Mesenchymal stem cell (in vitro differentiated cells and primary cell): ENCODE results near the gene GOLGA3.
A peak's percentile ranks its signal among the peaks of the same experiment; 100 is the strongest.
"Not testable (repeated sequence)": the region's sequence is repeated elsewhere in the genome, so short reads cannot be mapped to it uniquely, and the experiment has no call there.

Source experiments
- DNase-seq: peaks from one replicate; pipeline ENCODE4 v3.0.0-alpha.2; 2013
- H2AFZ ChIP-seq: one replicate; pipeline ENCODE4 v1.6.1; 2013; ENCODE audit warnings: low read depth, mild to moderate bottlenecking, control low read depth, inconsistent platforms, low read length, moderate library complexity
- H2AK5ac ChIP-seq: 2 replicates; pipeline ENCODE4 v1.6.1; 2013; ENCODE audit warnings: low read length, moderate library complexity, mild to moderate bottlenecking, inconsistent platforms; ENCODE audit not compliant: severe bottlenecking
- H2BK120ac ChIP-seq: one replicate; pipeline ENCODE4 v1.6.1; 2013; ENCODE audit warnings: low read depth, mild to moderate bottlenecking, inconsistent platforms, low read length, moderate library complexity
- H2BK12ac ChIP-seq, 2 experiments: one replicate each; pipeline ENCODE4 v1.6.1; 2013; ENCODE audit warnings: inconsistent platforms in 2 of 2, low read length in 2 of 2, mild to moderate bottlenecking in 2 of 2, moderate library complexity in 2 of 2, control low read depth in 1 of 2
- H2BK15ac ChIP-seq: one replicate; pipeline ENCODE4 v1.6.1; 2013; ENCODE audit warnings: mild to moderate bottlenecking, low read depth, inconsistent platforms; ENCODE audit not compliant: poor library complexity, severe bottlenecking
- H2BK5ac ChIP-seq: 2 replicates; pipeline ENCODE4 v1.6.1; 2013; ENCODE audit warnings: low read depth, mild to moderate bottlenecking, low read length, control low read depth, inconsistent platforms; ENCODE audit not compliant: poor library complexity, severe bottlenecking
- H3K14ac ChIP-seq, 2 experiments: one replicate each; pipeline ENCODE4 v1.6.1; 2013; ENCODE audit warnings: inconsistent platforms in 2 of 2, low read length in 2 of 2, control low read depth in 1 of 2, mild to moderate bottlenecking in 1 of 2, moderate library complexity in 1 of 2
- H3K18ac ChIP-seq, 2 experiments: one replicate each; pipeline ENCODE4 v1.6.1; 2013; ENCODE audit warnings: inconsistent platforms in 2 of 2, low read length in 2 of 2, control low read depth in 1 of 2, low read depth in 1 of 2, mild to moderate bottlenecking in 1 of 2
- H3K23ac ChIP-seq, 2 experiments: one replicate each; pipeline ENCODE4 v1.6.1; 2013; ENCODE audit warnings: inconsistent platforms in 2 of 2, low read length in 2 of 2, mild to moderate bottlenecking in 2 of 2, moderate library complexity in 2 of 2, control low read depth in 1 of 2
- H3K27ac ChIP-seq: 2 replicates; pipeline ENCODE4 v1.5.1; 2013; ENCODE audit warnings: mild to moderate bottlenecking, moderate library complexity, low read length, control low read depth, inconsistent platforms; ENCODE audit not compliant: poor library complexity, severe bottlenecking
- H3K27me3 ChIP-seq, 2 experiments: 2 replicates each; pipeline versions ENCODE4 v1.6.1 to v1.7.0; 2013; ENCODE audit warnings: low read length in 2 of 2, mild to moderate bottlenecking in 2 of 2, moderate library complexity in 2 of 2, control low read depth in 1 of 2, inconsistent platforms in 1 of 2; ENCODE audit not compliant: control insufficient read depth in 1 of 2, insufficient read depth in 1 of 2
- H3K36me3 ChIP-seq, 2 experiments: 2 replicates each; pipeline versions ENCODE4 v1.6.1 to v1.7.0; 2013; ENCODE audit warnings: low read length in 2 of 2, control low read depth in 1 of 2, inconsistent platforms in 1 of 2, low read depth in 1 of 2, mild to moderate bottlenecking in 1 of 2; ENCODE audit not compliant: insufficient read depth in 2 of 2, control insufficient read depth in 1 of 2
- H3K4ac ChIP-seq, 2 experiments: one replicate each; pipeline ENCODE4 v1.6.1; 2013; ENCODE audit warnings: inconsistent platforms in 2 of 2, low read length in 2 of 2, mild to moderate bottlenecking in 2 of 2, moderate library complexity in 2 of 2, control low read depth in 1 of 2, low read depth in 1 of 2
- H3K4me1 ChIP-seq: 2 replicates; pipeline ENCODE4 v1.6.1; 2013; ENCODE audit warnings: low read depth, low read length, control low read depth; ENCODE audit not compliant: control insufficient read depth, insufficient read depth
- H3K4me2 ChIP-seq: 2 replicates; pipeline ENCODE4 v1.6.1; 2013; ENCODE audit warnings: low read length, mild to moderate bottlenecking, inconsistent platforms; ENCODE audit not compliant: poor library complexity, severe bottlenecking
- H3K4me3 ChIP-seq, 2 experiments: 2 replicates each; pipeline versions ENCODE4 v1.5.1 to v1.7.0; 2013; ENCODE audit warnings: low read length in 2 of 2, mild to moderate bottlenecking in 2 of 2, control low read depth in 1 of 2, low read depth in 1 of 2; ENCODE audit not compliant: insufficient read depth in 1 of 2
- H3K79me1 ChIP-seq: replicated peaks from 2 replicates; pipeline ENCODE4 v1.6.1; 2013; ENCODE audit warnings: mild to moderate bottlenecking, control low read depth, low read length, inconsistent platforms; ENCODE audit not compliant: poor library complexity, severe bottlenecking
- H3K9ac ChIP-seq: 2 replicates; pipeline ENCODE4 v1.7.0; 2013; ENCODE audit warnings: mild to moderate bottlenecking, low read length, moderate library complexity
- H3K9me3 ChIP-seq: 2 replicates; pipeline ENCODE4 v1.7.0; 2013; ENCODE audit warnings: mild to moderate bottlenecking, low read length; ENCODE audit not compliant: control insufficient read depth
- H4K8ac ChIP-seq: one replicate; pipeline ENCODE4 v1.6.1; 2013; ENCODE audit warnings: inconsistent platforms, mild to moderate bottlenecking, low read length, moderate library complexity
- H4K91ac ChIP-seq: one replicate; pipeline ENCODE4 v1.6.1; 2013; ENCODE audit warnings: mild to moderate bottlenecking, low read length, inconsistent platforms
- WGBS: methylation state at CpG from one replicate; pipeline ENCODE4 v1.1.7; 2013; ENCODE audit warnings: mixed read lengths; 5-methylcytosine and 5-hydroxymethylcytosine counted together

GOLGA3 gene

DNA sequence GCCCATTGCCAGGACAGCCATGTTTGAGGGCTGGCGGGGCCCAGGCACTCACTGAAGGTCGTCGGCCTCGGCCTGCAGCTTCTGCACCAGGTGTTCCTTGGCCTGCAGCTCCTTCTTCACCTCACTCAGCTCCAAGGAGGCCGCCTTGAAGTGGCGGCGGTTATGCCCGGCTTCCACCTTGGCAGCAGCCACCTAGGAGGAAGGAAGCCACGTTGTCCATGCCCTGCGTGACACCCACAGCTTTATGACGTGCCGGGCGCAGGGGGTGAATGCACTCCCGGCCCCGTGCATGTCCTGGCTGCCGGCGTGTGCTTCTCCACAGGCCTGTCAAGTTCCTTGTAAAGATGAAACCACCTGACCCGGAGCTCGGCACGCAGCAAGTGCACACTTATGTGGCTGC, 51.1 kb downstream of the GOLGA3 start:
- Histone ChIP-seq H3K9me3 (no peaks in the 10 kb centered on the region), H2AK5ac (no peak overlapping the region), H2BK12ac (no peak overlapping the region), H2BK120ac (no peak overlapping the region), H3K9ac (no peak overlapping the region), H4K8ac (no peak overlapping the region), H3K27ac (no peak overlapping the region), H3K79me1 (peaks cover 35% of the 10 kb centered on the region), H3K4ac (no peak overlapping the region), H3K36me3 (peaks cover 92 to 94% of the 10 kb centered on the region in 2 experiments), H2AFZ (no peak overlapping the region), H2BK5ac (no peak overlapping the region), H4K91ac (peak overlapping the region; percentile 54), H3K23ac (no peak overlapping the region), H3K4me3 (no peak overlapping the region), H3K4me2 (no peak overlapping the region), H3K14ac (no peak overlapping the region), H3K27me3 (no peaks in the 10 kb centered on the region), H3K18ac (no peak overlapping the region), H2BK15ac (no peak overlapping the region), H3K4me1 (no peaks in the 10 kb centered on the region)
- 98% methylated on average over 20 of the region's 20 CpGs for WGBS
- DNase-seq, result no peak

DNA sequence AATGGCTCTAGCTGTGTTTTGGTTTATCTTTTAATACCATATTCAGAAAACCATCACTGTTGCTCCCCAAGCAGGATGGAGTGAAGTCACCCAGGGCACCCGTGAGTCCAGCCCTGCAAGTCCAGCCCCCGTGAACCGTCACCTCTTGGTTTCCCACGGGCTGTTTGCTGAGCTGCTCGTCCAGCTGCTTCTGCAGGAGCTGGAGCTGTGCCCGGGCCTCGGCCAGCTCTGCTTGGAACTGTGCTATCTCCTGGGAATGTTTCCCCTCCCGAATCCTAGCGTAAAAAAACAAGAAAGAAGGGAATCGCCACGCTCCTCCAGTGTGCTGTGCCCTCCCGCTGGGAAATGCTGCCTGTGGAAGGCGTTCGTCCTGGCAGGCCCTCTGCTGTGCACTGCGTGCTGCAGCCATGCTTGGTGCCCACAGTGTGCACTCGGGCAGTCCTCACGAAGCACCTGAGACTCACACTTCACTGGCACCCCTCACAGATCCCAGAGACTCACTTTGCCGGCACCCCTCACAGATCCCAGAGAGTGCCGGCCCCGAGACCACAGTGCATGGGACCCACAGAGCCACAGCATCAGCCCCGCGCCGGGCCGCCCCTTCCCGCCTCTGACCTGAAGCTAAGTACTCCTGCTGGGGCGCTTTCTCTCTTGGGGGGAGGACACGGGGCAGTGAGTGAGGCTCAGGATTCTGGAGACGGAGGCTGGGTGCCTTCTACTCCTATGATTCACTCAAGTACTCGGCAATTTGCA, 51.7 kb downstream of the GOLGA3 start:
- H2AFZ ChIP-seq, result no peak overlapping the region
- 94% methylated on average over 29 of the region's 29 CpGs for WGBS
- peak overlapping the region in 1 of 2 experiments; percentile 37 for H2BK12ac ChIP-seq
- no peak overlapping the region for H3K4ac ChIP-seq
- H3K9ac ChIP-seq, result no peak overlapping the region
- H3K23ac ChIP-seq, result no peak overlapping the region
- no peak overlapping the region for H3K18ac ChIP-seq
- no peak overlapping the region for H3K4me3 ChIP-seq
- no peak overlapping the region for H2BK5ac ChIP-seq
- H3K79me1 ChIP-seq, result peaks cover 31% of the 10 kb centered on the region
- H2AK5ac ChIP-seq, result no peak overlapping the region
- H4K8ac ChIP-seq, result no peak overlapping the region
- DNase-seq, result no peak
- no peak overlapping the region for H3K4me2 ChIP-seq
- no peak overlapping the region for H4K91ac ChIP-seq
- no peaks in the 10 kb centered on the region for H3K27me3 ChIP-seq
- no peak overlapping the region for H3K27ac ChIP-seq
- no peaks in the 10 kb centered on the region for H3K4me1 ChIP-seq
- no peak overlapping the region for H2BK120ac ChIP-seq
- no peak overlapping the region for H2BK15ac ChIP-seq
- no peaks in the 10 kb centered on the region for H3K9me3 ChIP-seq
- H3K36me3 ChIP-seq, result peaks cover 92 to 93% of the 10 kb centered on the region in 2 experiments
- H3K14ac ChIP-seq, result no peak overlapping the region

DNA sequence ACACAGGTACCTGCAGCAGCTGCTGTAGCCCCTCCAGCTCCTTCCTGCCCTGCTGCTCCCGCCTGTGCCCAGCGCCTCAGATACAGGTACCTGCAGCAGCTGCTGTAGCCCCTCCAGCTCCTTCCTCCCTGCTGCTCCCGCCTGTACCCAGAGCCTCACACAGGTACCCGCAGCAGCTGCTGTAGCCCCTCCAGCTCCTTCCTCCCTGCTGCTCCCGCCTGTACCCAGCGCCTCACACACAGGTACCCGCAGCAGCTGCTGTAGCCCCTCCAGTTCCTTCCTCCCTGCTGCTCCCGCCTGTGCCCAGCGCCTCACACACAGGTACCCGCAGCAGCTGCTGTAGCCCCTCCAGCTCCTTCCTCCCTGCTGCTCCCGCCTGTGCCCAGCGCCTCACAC, 52.4 kb downstream of the GOLGA3 start:
- H4K8ac ChIP-seq, H2BK15ac ChIP-seq, H3K27me3 ChIP-seq, H2BK12ac ChIP-seq, H3K4me1 ChIP-seq, H3K4me2 ChIP-seq, H3K4ac ChIP-seq, H3K18ac ChIP-seq, H2BK120ac ChIP-seq, H4K91ac ChIP-seq, H3K14ac ChIP-seq, H3K4me3 ChIP-seq, DNase-seq, H2AK5ac ChIP-seq, H3K23ac ChIP-seq, H3K27ac ChIP-seq, H2BK5ac ChIP-seq, H2AFZ ChIP-seq, H3K9me3 ChIP-seq, H3K9ac ChIP-seq: not testable (repeated sequence)
- 85% methylated on average over 12 of the region's 12 CpGs for WGBS
- Histone ChIP-seq H3K36me3 (peaks cover 92 to 93% of the 10 kb centered on the region in 2 experiments), H3K79me1 (peaks cover 32% of the 10 kb centered on the region)

DNA sequence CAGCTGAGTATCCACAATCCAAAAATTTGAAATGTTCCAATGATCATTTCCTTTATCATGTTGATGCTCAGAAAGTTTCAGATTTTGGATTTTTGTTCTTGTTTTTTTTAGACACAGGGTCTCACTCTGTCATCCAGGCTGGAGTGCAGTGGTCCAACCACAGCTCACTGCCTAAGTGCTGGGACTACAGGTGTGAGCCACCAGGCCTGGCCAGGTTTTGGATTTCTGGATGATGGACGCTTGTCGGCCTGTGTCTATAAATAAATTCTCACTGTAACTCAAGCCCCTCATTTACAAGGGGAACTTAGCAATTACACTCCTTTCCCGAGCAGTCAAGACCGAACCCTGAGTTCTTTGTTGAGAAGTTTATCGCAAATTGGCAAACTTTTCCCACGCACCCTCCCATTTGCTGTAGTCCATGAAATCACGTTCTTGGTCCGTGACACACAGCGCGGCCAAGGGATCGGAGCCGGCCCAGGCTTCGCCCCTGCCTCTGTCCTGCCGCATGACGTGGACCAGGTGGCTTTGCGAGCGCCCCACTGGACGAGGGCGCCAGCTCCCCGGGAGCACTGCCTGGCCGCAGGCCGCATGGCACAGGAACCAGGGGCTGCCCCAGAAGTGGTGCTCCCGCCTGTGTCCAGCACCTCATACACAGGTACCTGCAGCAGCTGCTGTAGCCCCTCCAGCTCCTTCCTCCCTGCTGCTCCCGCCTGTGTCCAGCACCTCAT, 53.0 kb downstream of the GOLGA3 start:
- Histone ChIP-seq H2BK12ac (no peak overlapping the region), H3K4ac (no peak overlapping the region), H2AFZ (no peak overlapping the region), H4K8ac (no peak overlapping the region), H3K14ac (no peak overlapping the region), H3K36me3 (peaks cover 88 to 93% of the 10 kb centered on the region in 2 experiments), H3K9ac (no peak overlapping the region), H3K27ac (no peak overlapping the region), H3K79me1 (peaks cover 30% of the 10 kb centered on the region), H3K9me3 (no peaks in the 10 kb centered on the region), H3K4me1 (peaks cover 5% of the 10 kb centered on the region), H3K18ac (no peak overlapping the region), H3K4me2 (no peak overlapping the region), H2BK120ac (no peak overlapping the region), H2BK5ac (no peak overlapping the region), H2AK5ac (no peak overlapping the region), H3K27me3 (no peaks in the 10 kb centered on the region), H3K23ac (no peak overlapping the region), H3K4me3 (no peak overlapping the region), H2BK15ac (no peak overlapping the region), H4K91ac (no peak overlapping the region)
- 96% methylated on average over 24 of the region's 24 CpGs for WGBS
- DNase-seq, result no peak
